ENCODE measurements around the gene DMRTC2.
"Not testable (repeated sequence)": the region's sequence is repeated elsewhere in the genome, so short reads cannot be mapped to it uniquely, and the experiment has no call there.

DMRTC2 gene

DNA sequence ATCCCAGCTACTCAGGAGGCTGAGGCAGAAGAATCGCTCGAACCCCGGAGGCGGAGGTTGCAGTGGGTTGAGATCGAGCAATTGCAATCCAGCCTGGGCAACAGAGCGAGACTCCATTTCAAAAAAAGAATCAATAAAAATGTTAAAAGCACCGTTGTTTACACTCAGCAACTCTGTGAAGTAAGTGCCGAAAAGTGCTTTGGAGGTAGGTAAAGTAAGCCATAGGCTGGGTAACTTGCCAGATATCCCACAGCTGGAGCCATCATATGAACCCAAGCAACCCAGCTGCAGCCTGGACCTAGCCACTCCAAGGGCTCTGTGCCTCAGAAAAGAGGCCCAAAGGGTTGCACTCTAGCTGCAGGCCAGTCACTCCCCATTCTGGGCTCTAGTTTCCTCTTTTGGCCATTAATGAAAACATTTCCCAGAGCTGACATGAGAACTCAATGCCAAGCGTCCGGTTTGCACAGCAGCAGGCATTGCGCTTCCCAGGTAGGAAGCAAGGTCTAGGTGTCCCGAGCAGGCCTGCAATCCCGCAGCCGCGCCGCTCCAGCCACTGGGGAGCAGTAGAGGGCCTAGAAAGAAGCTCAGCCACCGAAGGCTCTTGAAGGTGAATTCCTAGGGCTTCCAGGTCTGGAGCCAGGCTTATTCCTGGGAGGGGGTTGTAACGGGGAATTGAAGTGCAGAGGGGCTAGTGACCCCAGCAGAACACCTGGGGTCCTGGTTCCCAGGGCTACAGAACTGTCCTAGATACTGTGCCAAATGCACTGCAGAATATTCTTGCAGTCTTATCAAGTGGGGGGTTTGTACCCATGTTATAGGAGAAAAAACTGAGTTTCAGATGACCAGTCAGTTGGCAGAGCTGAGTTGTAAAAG, 28.2 kb downstream of the DMRTC2 start:
- DNase-seq: peak; percentile 87

GRCh38 chr19:41875973-41876372, 31.1 kb downstream of the DMRTC2 start:
- DNase-seq: not testable (repeated sequence)

- no peak for DNase-seq
Measured at GRCh38 chr19:41876847-41877832, 32.3 kb downstream of the DMRTC2 start, which contains the start of gene CD79A. CD79A (plus strand) TSS chr19:41877279; CDS start chr19:41877305, 26 bp downstream.

GRCh38 chr19:41877916-41878905, 33.4 kb downstream of the DMRTC2 start:
- DNase-seq: no peak

DNA sequence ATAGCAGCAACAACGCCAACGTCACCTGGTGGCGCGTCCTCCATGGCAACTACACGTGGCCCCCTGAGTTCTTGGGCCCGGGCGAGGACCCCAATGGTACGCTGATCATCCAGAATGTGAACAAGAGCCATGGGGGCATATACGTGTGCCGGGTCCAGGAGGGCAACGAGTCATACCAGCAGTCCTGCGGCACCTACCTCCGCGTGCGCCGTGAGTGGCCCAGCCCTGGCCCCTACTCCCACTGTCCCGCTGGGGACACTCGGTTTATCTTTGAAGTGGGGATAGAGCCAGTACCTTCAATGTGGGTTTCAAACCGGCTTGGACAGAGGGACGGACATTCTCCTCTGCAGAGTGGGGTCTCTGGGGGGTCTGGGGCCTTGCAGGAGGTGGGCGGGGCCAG, 34.2 kb downstream of the DMRTC2 start:
- no peak for DNase-seq

DNA sequence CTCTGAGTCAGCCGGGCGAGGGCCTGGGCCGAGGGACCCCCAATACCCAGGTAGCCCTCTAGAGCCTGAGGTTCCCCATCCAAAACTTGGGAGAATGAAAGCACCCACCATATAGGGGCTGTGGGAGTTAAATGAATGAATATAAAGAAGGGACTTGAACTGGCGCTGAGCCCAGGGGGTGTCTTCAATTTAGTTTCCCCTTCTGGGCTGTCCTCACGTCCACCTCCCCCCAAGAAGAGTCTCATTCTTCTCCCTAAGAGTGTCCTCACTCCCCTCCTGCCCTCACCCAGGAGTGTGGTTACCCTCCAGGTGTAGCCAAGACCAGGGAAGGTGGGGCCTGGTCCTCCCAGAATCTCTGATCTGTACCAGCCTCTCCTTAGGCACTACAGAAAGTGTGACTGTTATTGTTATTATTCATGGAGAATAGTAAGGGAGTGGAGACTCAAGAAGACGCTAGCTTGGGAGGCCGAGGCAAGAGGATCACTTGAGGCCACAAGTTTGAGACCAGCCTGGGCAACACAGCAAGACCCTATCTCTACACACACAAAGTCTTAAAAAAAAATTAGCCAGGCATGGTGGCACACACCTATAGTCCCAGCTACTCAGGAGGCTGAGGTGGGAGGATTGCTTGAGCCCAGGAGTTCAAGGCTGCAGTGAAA, 35.0 kb downstream of the DMRTC2 start:
- DNase-seq: no peak

GRCh38 chr19:41880329-41880708, 35.5 kb downstream of the DMRTC2 start:
- no peak for DNase-seq

DNA sequence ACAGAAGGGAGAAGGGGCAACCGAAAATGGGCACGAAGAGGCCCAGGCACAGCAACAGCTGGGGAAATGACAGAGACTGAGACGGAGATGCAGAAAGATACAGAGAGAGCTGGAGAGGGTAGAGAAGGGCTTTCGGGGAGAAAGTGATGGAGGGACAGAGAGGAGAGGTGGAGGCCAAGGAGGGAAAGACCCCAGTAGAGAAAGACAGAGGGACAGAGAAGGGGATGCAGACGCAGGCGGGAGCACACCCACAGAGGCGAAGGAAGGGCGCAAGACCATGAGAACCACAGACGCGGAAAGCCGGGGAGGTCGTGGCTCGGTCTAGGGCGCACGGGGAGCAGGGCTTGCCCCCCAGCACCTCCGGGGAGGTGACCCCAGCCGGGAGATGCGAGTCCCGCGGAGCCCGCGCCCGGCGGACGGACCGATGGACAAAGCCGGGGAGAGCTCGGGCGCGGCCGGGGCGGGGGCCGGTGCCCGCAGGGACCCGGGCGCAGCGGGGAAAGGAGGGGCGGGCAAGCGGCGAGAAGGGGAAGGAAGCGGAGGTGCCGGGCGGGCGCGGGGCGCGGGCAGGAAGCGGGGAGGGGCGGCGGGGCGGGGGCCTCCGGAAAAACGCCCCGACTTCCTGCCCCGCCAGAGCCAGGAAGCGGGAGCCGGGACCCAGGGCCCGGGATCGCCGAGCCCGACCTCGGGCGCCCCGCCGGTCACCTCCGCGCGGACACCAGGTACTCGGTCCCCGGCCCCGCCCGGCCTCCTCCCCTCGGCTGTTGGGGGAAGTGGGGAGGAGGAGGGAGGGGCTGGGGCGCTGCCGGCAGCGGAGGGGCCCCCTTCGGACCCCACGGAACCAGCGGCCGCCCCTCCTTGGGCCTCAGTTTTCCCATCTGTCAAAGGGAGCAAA, 38.0 kb downstream of the DMRTC2 start, which contains the start of gene ARHGEF1:
Gene ARHGEF1 (plus strand): TSS at position 617 of the 895 bp plus-strand sequence. CDS start 4,899 bp downstream, outside the sequence.
- DNase-seq: peak; percentile 35

DNA sequence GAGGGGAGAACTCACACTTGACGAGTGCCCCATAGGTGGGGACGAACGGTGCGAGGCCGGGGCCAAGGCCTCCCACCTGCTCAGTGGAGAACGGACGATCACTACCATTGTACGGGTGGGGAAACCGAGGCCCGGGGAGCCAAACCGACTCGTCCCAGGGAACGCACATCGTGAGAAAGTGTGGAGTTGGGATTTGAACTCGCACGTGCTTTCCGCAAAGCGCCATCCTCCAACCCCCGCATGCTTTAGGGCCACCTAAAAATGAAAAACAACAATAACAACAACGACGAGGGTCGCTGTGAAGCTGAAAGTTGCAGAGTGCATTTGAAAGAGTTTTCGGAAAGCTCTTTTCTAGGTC, 38.6 kb downstream of the DMRTC2 start:
- DNase-seq: no peak

DNA sequence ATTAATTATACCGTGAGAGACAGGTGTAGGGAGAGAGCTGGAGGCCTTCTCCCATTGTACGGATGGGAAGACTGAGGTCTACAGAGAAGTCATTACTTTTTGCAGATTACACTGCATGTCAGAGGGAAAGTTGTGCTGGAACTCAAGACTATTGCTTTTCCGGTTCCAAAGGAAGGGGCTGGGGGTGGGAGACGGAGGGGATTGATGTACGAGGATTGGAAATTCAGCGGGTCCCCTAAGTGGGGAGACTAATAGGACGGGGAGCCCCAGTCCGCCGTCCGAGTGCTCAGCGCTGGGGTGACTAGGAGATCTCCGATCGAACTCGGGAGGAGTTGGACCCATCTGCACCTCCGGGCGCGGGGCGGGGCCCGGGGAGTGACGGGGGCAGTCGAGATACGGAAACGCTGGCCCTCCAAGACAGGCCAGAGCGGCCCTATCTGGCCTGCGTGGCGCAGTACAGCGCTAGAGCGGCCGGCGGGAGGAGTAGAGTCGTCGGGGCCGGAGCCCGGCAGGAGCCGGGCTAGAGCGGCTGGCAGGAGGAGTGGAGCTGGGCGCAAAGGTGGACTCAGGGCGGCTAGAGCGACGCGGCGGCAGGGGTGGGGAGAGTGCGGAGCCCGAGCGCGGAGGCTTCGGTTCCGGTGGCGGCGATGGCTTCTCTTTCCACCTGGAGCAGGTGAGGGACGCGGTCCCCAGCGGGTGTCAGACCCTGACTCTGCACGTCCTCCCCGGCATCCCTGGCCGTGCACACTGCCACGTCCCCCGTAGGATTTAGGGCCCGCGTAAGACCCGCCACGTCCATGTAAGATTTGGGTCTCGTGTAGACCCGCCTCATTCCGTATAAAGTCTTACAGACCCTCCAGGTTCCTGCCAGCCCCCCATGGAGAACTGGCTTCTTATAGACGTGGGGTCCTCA, 39.2 kb downstream of the DMRTC2 start:
- DNase-seq: peak; percentile 99

DNA sequence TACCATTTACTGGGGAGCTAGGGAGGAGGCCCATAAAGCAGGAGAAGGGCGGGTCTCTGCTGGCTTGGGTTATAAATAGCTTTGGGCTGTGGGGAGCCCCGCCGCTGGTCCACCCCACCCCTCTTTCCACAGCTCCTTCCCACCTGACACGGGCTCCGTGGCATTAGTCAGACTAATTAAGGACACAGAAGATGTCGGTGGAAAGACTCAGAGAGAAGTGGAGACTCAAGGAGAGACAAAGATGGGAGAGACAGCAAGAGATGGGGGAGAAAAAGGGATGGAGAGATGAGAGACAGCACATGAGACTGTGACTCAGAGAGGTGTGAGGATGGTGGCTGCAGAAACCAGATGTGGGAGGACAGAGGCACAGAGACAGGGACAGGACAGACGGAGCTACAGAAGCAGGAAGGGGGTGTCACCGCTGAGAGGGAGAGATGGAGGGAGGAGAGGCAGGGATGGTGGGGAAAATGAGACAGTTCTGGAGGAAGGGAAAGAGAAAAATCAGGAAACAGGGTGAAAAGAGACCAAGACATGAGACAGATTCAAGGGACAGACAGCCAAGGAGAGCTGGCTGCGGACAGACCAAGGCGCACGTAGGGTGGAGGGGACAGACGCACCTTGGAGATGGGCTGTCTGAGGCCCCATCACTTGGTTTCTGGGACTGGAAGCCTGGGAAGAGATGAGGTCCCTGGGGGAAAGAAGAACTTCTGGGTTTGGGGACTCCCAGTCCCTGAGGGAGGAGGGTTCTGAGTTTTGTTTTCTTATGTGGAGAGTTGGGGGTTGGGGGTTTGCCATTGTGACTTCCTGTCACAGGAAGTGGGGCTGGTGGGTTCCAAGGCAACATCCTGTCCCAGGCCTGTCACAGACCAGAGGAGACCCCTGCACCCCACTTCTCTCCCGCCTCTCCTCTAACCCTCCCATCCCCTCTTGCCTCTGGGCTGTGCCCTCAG, 42.2 kb downstream of the DMRTC2 start:
- DNase-seq: no peak

- no peak for DNase-seq
Measured at GRCh38 chr19:41887711-41888382, 43.0 kb downstream of the DMRTC2 start.

- DNase-seq: no peak
Measured at GRCh38 chr19:41888926-41889325, 44.1 kb downstream of the DMRTC2 start.

- DNase-seq: no peak
Measured at GRCh38 chr19:41889896-41890295, 45.1 kb downstream of the DMRTC2 start.

- no peak for DNase-seq
Measured at GRCh38 chr19:41890936-41891335, 46.1 kb downstream of the DMRTC2 start.

DNA sequence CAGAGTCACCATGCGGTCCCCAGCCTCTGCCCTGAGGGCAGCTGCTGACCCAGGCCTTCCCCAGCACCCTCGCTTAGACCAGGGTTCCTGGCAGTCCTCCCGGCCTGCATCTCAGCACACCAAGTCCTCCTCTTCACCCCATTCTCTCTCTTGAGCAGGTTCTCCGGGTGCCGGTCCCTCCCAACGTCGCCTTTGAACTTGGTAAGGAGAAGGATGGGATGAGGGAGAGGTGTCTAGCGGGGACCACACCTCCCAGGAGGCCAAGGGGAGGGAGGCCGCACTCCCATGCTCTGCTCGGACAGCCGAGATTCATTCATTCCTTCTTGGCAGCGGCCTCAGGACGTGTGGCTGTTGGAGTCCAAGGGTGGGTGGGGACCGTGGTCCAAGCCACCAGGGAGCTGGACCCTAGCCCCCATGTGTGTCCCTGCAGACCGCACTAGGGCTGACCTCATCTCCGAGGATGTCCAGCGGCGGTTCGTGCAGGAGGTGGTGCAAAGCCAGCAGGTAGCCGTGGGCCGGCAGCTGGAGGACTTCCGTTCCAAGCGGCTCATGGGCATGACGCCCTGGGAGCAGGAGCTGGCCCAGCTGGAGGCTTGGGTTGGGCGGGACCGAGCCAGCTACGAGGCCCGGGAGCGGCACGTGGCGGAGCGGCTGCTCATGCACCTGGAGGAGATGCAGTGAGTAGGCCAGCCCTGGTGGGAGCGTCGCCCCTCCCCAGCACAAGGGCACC, 47.5 kb downstream of the DMRTC2 start:
- DNase-seq: no peak

DNA sequence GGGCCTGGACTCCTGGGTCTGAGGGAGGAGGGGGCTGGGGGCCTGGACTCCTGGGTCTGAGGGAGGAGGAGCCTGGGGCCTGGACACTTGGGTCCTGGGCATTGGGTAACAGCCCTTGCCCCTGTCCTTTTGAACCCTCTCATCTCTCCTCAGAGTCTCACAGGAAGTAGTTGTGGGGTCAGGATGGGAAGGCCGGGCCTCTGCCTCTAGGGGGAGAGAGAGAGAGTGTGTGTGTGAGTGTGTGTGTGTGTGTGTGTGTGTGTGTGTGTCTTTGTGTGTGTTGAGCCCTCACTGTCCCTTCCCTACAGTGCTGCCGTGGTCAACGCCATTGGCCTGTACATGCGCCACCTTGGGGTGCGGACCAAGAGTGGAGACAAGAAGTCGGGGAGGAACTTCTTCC, 49.1 kb downstream of the DMRTC2 start:
- DNase-seq: no peak
